Fibroblast of lung (primary cell): ENCODE data around the gene CCDC148. TPM values are rescaled to one million over a fixed set of nuclear protein-coding genes. Genes with fewer than 3 reads are reported as not detected.
A peak's percentile ranks its signal among the peaks of the same experiment; 100 is the strongest.

Experiments used
- DNase-seq, 2 donors: peaks; one replicate each; pipeline versions ENCODE4 v3.0.0 to v3.0.0-alpha.2; 2010; ENCODE audit warnings: low read depth in 2 of 2
- H2AFZ ChIP-seq: 2 replicates; pipeline ENCODE4 v1.5.1; 2012; ENCODE audit warnings: low read length, control low read depth, inconsistent platforms
- H3K27ac ChIP-seq: 2 replicates; pipeline ENCODE4 v1.5.1; 2011; ENCODE audit warnings: low read length, control low read depth; ENCODE audit not compliant: insufficient read depth
- H3K27me3 ChIP-seq: 2 replicates; pipeline ENCODE4 v1.5.1; 2011; ENCODE audit warnings: mild to moderate bottlenecking, low read length; ENCODE audit not compliant: control insufficient read depth, insufficient read depth
- H3K36me3 ChIP-seq: 2 replicates; pipeline ENCODE4 v1.5.1; 2011; ENCODE audit warnings: low read length; ENCODE audit not compliant: control insufficient read depth, insufficient read depth
- H3K4me1 ChIP-seq: 2 replicates; pipeline ENCODE4 v1.5.1; 2011; ENCODE audit warnings: low read length; ENCODE audit not compliant: control insufficient read depth, insufficient read depth; ENCODE audit errors: extremely low read depth
- H3K4me2 ChIP-seq: 2 replicates; pipeline ENCODE4 v1.5.1; 2011; ENCODE audit warnings: low read length, control low read depth; ENCODE audit not compliant: insufficient read depth; ENCODE audit errors: extremely low read depth
- H3K4me3 ChIP-seq, 4 experiments: fragments of 200-600 bp in 1 of 4; sonication (generic) in 1 of 4; replicated peaks in 1 of 4; 2 replicates each; pipeline ENCODE4 v1.5.1; 2011 to 2016; ENCODE audit warnings: low read length in 4 of 4, low read depth in 3 of 4, mild to moderate bottlenecking in 3 of 4, control low read depth in 2 of 4, inconsistent platforms in 1 of 4, mixed read lengths in 1 of 4; ENCODE audit not compliant: insufficient read depth in 1 of 4; ENCODE audit errors: control extremely low read depth in 1 of 4
- H3K79me2 ChIP-seq: 2 replicates; pipeline ENCODE4 v1.5.1; 2012; ENCODE audit warnings: mild to moderate bottlenecking, low read length, inconsistent platforms; ENCODE audit not compliant: control insufficient read depth, insufficient read depth
- H3K9ac ChIP-seq: 2 replicates; pipeline ENCODE4 v1.5.1; 2011; ENCODE audit warnings: mild to moderate bottlenecking, low read length, control low read depth; ENCODE audit not compliant: insufficient read depth
- H3K9me3 ChIP-seq: 2 replicates; pipeline ENCODE4 v1.5.1; 2012; ENCODE audit warnings: low read depth, low read length; ENCODE audit not compliant: control insufficient read depth, insufficient read depth
- H4K20me1 ChIP-seq: 2 replicates; pipeline ENCODE4 v1.5.1; 2011; ENCODE audit warnings: low read length; ENCODE audit not compliant: control insufficient read depth, insufficient read depth; ENCODE audit errors: extremely low read depth
- EZH2 ChIP-seq: IDR thresholded peaks from 2 replicates; pipeline ENCODE4 v1.5.1; 2012; ENCODE audit warnings: low read length, control low read depth, mild to moderate bottlenecking; ENCODE audit errors: missing control alignments
- polyA plus RNA-seq, 2 donors: library from polyadenylated mRNA; depleted of rRNA in 1 of 2; stranded (reverse) in 1 of 2; unstranded in 1 of 2; fragments of >200 nt; gene quantifications; 2 replicates each; pipeline ENCODE4 v1.2.1, GENCODE V29; 2011 to 2012; ENCODE audit warnings: missing spikeins in 1 of 2
- total RNA-seq: library from RNA; depleted of rRNA; stranded (reverse); fragments of >200 nt; gene quantifications from 2 replicates; pipeline ENCODE4 v1.2.1, GENCODE V29; 2014
- TF ChIP-seq, protein P1 (sequence below), 2 donors: IDR thresholded peaks in 1 of 2; conservative IDR thresholded peaks in 1 of 2; 1 replicate in 1 of 2; 2 replicates in 1 of 2; pipeline ENCODE4 v1.5.1; 2011 to 2012; ENCODE audit warnings: low read length in 2 of 2, control low read depth in 1 of 2, inconsistent platforms in 1 of 2, low read depth in 1 of 2, mild to moderate bottlenecking in 1 of 2

CCDC148 gene
- total and polyA plus RNA-seq, 2 donors (not counting 1 experiment from before 2014, with no cell fraction given) = 1.2 TPM

DNA sequence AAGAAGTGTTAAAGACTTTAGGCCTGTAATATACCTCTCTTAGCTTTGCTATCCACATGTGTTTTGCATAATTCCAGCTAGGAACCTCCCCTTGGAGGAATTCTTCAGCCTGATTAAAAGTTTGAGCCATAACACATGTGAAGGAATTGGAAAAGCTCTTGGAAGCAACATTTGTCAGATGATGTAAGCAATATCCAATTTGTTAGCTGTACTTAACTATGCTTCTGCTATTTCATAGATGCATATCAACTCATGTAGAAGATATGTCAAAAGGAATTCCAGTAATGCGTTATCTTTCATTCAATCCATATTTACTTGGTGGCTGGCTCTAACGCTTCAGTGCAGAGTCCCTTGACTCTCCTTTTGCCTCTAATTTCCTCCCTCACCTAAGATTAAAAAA lies 46.4 kb upstream of the CCDC148 start:
- peaks cover 23% of the 10 kb centered on the region for H3K4me1 ChIP-seq
- peak; percentile 81 to 93 for DNase-seq
- no peaks in the 10 kb centered on the region for H3K36me3 ChIP-seq
- no peaks in the 10 kb centered on the region for H3K9me3 ChIP-seq
- H3K27ac ChIP-seq = peak overlapping the region; percentile 49
- TF ChIP-seq, protein P1, sequence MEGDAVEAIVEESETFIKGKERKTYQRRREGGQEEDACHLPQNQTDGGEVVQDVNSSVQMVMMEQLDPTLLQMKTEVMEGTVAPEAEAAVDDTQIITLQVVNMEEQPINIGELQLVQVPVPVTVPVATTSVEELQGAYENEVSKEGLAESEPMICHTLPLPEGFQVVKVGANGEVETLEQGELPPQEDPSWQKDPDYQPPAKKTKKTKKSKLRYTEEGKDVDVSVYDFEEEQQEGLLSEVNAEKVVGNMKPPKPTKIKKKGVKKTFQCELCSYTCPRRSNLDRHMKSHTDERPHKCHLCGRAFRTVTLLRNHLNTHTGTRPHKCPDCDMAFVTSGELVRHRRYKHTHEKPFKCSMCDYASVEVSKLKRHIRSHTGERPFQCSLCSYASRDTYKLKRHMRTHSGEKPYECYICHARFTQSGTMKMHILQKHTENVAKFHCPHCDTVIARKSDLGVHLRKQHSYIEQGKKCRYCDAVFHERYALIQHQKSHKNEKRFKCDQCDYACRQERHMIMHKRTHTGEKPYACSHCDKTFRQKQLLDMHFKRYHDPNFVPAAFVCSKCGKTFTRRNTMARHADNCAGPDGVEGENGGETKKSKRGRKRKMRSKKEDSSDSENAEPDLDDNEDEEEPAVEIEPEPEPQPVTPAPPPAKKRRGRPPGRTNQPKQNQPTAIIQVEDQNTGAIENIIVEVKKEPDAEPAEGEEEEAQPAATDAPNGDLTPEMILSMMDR (conservative IDR thresholded peaks at IDR 0.05 in 1 of 2, IDR thresholded peaks at IDR 0.05 in 1 of 2; ENCODE audit: low read depth in 1 of 2, low read length in 2 of 2) = no peak
- TF ChIP-seq EZH2 = no peak
- no peak overlapping the region for H2AFZ ChIP-seq
- no peak overlapping the region for H3K4me3 ChIP-seq
- peaks cover 41% of the 10 kb centered on the region for H3K79me2 ChIP-seq
- no peak overlapping the region for H3K4me2 ChIP-seq
- H4K20me1 ChIP-seq = no peaks in the 10 kb centered on the region
- H3K9ac ChIP-seq = no peak overlapping the region
- H3K27me3 ChIP-seq = no peaks in the 10 kb centered on the region

DNA sequence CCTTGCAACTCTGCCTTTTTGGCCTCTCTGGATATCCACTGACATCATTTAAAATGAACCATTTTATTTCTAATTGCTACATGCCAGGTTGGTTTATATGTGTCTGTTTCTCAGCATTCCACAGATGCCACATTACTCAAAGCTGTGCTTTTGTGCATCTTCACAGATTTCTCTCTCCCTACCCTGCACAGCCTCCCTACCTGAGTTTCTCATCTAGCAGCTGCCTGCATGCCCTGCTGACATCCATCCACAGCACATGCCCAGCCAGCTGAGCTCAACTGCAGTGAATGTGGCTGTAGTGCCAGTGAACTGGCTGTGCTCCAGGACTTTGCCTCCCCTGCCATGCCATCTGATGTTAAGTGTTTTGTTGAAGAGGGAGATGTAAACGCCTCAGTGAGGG lies 44.7 kb upstream of the CCDC148 start:
- no peak for DNase-seq
- H3K4me3 ChIP-seq = no peak overlapping the region
- peaks cover 27% of the 10 kb centered on the region for H3K4me1 ChIP-seq
- H4K20me1 ChIP-seq = no peaks in the 10 kb centered on the region
- H3K9ac ChIP-seq = no peak overlapping the region
- no peak overlapping the region for H3K4me2 ChIP-seq
- H3K9me3 ChIP-seq = no peaks in the 10 kb centered on the region
- no peak overlapping the region for H3K27ac ChIP-seq
- no peaks in the 10 kb centered on the region for H3K27me3 ChIP-seq
- H3K36me3 ChIP-seq = no peaks in the 10 kb centered on the region
- TF ChIP-seq, protein P1 (conservative IDR thresholded peaks at IDR 0.05 in 1 of 2, IDR thresholded peaks at IDR 0.05 in 1 of 2; ENCODE audit: low read depth in 1 of 2, low read length in 2 of 2) = no peak
- TF ChIP-seq EZH2 = no peak
- H3K79me2 ChIP-seq = peaks cover 44% of the 10 kb centered on the region
- no peak overlapping the region for H2AFZ ChIP-seq

DNA sequence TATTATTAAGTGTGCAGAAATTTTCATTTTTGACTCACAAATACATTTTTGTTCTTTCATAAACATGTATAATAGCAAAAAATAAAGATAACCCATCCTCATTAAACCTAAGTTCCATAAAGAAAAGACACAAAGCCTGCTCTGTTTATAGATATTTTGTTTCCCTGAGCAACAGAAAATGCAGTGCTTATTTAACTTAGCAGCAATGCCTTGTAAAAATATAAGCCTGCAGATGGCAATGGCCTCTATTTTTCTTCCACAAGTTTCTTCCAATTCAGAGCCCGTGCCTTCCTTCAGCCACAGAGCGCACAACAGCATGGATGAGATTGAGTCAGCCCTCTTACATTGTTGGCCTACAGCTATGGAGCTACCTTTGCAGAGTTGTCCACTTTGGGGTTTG lies 43.8 kb upstream of the CCDC148 start:
- H3K4me2 ChIP-seq = no peak overlapping the region
- no peak overlapping the region for H3K4me3 ChIP-seq
- no peak overlapping the region for H2AFZ ChIP-seq
- no peak overlapping the region for H3K9ac ChIP-seq
- H3K4me1 ChIP-seq = peaks cover 27% of the 10 kb centered on the region
- no peaks in the 10 kb centered on the region for H3K36me3 ChIP-seq
- no peak for DNase-seq
- TF ChIP-seq, protein P1 (conservative IDR thresholded peaks at IDR 0.05 in 1 of 2, IDR thresholded peaks at IDR 0.05 in 1 of 2; ENCODE audit: low read depth in 1 of 2, low read length in 2 of 2) = no peak
- no peak for TF ChIP-seq EZH2
- H3K9me3 ChIP-seq = no peaks in the 10 kb centered on the region
- peaks cover 41% of the 10 kb centered on the region for H3K79me2 ChIP-seq
- no peaks in the 10 kb centered on the region for H3K27me3 ChIP-seq
- no peaks in the 10 kb centered on the region for H4K20me1 ChIP-seq
- H3K27ac ChIP-seq = peak overlapping the region; percentile 6
